ENCODE data around the gene C11orf65. TPM values are rescaled to one million over a fixed set of nuclear protein-coding genes. Genes with fewer than 3 reads are reported as not detected.

Gene C11orf65
- total and polyA plus RNA-seq, 2 donors (not counting 1 experiment from before 2014, with no cell fraction given), result 0.25 to 1.4 TPM

GRCh38 chr11:108414958-108415357 lies 52.4 kb downstream of the C11orf65 start:
- no peak for DNase-seq
- no peak for ATAC-seq (ENCODE audit: low read depth)
- no peaks in the 10 kb centered on the region for H3K79me2 ChIP-seq (ENCODE audit: control insufficient read depth, insufficient read depth, low read length)
- H3K9me3 Mint-ChIP-seq (ENCODE audit: insufficient read depth), result no peaks in the 10 kb centered on the region
- no peaks in the 10 kb centered on the region for H3K27me3 Mint-ChIP-seq
- TF ChIP-seq EZH2 (IDR thresholded peaks at IDR 0.05; ENCODE audit: borderline replicate concordance, insufficient read depth, low read depth, low read length, poor library complexity, severe bottlenecking) (no peak), CTCF (IDR thresholded peaks at IDR 0.05) (no peak)
- no peak overlapping the region for H2AFZ ChIP-seq (ENCODE audit: insufficient read depth, low read depth, low read length, poor library complexity, severe bottlenecking)
- no peaks in the 10 kb centered on the region for H3K36me3 ChIP-seq (replicated peaks in 1 of 2; ENCODE audit: control extremely low read depth in 1 of 2, control insufficient read depth in 1 of 2, extremely low read depth in 1 of 2, insufficient read depth in 2 of 2, low read length in 1 of 2)
- intact Hi-C loops (cut with micrococcal nuclease), result no loop called here
- H3K4me1 Mint-ChIP-seq, result no peaks in the 10 kb centered on the region
- no peak overlapping the region for H3K4me2 ChIP-seq (replicated peaks; ENCODE audit: low read depth, low read length, poor library complexity, severe bottlenecking)
- no peaks in the 10 kb centered on the region for H4K20me1 ChIP-seq (ENCODE audit: control insufficient read depth, insufficient read depth, low read length, poor library complexity, severe bottlenecking)
- H3K4me1 ChIP-seq (ENCODE audit: control insufficient read depth in 2 of 2, insufficient read depth in 2 of 2, low read length in 2 of 2), result no peaks in the 10 kb centered on the region
- no peak overlapping the region for H3K27ac Mint-ChIP-seq
- peaks cover 0 to 9% (median 0%) of the 10 kb centered on the region in 3 donors for H3K9me3 ChIP-seq (ENCODE audit: control extremely low read depth in 1 of 3, control insufficient read depth in 2 of 3, insufficient read depth in 1 of 3, low read length in 2 of 3)
- H3K27me3 ChIP-seq (replicated peaks in 1 of 4; ENCODE audit: control extremely low read depth in 1 of 4, control insufficient read depth in 3 of 4, insufficient read depth in 4 of 4, low read length in 3 of 4), result no peaks in the 10 kb centered on the region
- POLR2A ChIA-PET, result no interaction called here
- H3K27ac ChIP-seq (ENCODE audit: low read length in 2 of 2), result no peak overlapping the region
- no peak overlapping the region for H3K4me3 ChIP-seq (ENCODE audit: control extremely low read depth in 1 of 5, extremely low read depth in 1 of 5, insufficient read depth in 1 of 5, low read depth in 2 of 5, low read length in 4 of 5)
- no peak overlapping the region for H3K4me3 Mint-ChIP-seq
- CTCF ChIA-PET, result no interaction called here
- H3K9ac ChIP-seq (ENCODE audit: low read length), result no peak overlapping the region

- Histone ChIP-seq H3K36me3 (replicated peaks in 1 of 2; ENCODE audit: control extremely low read depth in 1 of 2, control insufficient read depth in 1 of 2, extremely low read depth in 1 of 2, insufficient read depth in 2 of 2, low read length in 1 of 2) (no peaks in the 10 kb centered on the region), H4K20me1 (ENCODE audit: control insufficient read depth, insufficient read depth, low read length, poor library complexity, severe bottlenecking) (no peaks in the 10 kb centered on the region), H3K4me3 (ENCODE audit: control extremely low read depth in 1 of 5, extremely low read depth in 1 of 5, insufficient read depth in 1 of 5, low read depth in 2 of 5, low read length in 4 of 5) (no peak overlapping the region), H3K27ac (ENCODE audit: low read length in 2 of 2) (no peak overlapping the region), H3K9me3 (ENCODE audit: control extremely low read depth in 1 of 3, control insufficient read depth in 2 of 3, insufficient read depth in 1 of 3, low read length in 2 of 3) (no peaks in the 10 kb centered on the region), H2AFZ (ENCODE audit: insufficient read depth, low read depth, low read length, poor library complexity, severe bottlenecking) (no peak overlapping the region), H3K79me2 (ENCODE audit: control insufficient read depth, insufficient read depth, low read length) (no peaks in the 10 kb centered on the region), H3K9ac (ENCODE audit: low read length) (no peak overlapping the region), H3K4me1 (ENCODE audit: control insufficient read depth in 2 of 2, insufficient read depth in 2 of 2, low read length in 2 of 2) (no peaks in the 10 kb centered on the region), H3K27me3 (replicated peaks in 1 of 4; ENCODE audit: control extremely low read depth in 1 of 4, control insufficient read depth in 3 of 4, insufficient read depth in 4 of 4, low read length in 3 of 4) (no peaks in the 10 kb centered on the region), H3K4me2 (replicated peaks; ENCODE audit: low read depth, low read length, poor library complexity, severe bottlenecking) (no peak overlapping the region)
- ChIA-PET CTCF (no interaction called here), POLR2A (no interaction called here)
- TF ChIP-seq EZH2 (IDR thresholded peaks at IDR 0.05; ENCODE audit: borderline replicate concordance, insufficient read depth, low read depth, low read length, poor library complexity, severe bottlenecking), result no peak
- no peak for TF ChIP-seq CTCF (IDR thresholded peaks at IDR 0.05)
- no CpG with 5 or more reads among the region's 1 CpG for whole genome bisulfite sequencing (ENCODE audit: insufficient coverage)
- Mint-ChIP-seq H3K27me3 (no peaks in the 10 kb centered on the region), H3K27ac (no peak overlapping the region), H3K9me3 (ENCODE audit: insufficient read depth) (no peaks in the 10 kb centered on the region), H3K4me1 (no peaks in the 10 kb centered on the region), H3K4me3 (no peak overlapping the region)
- ATAC-seq (ENCODE audit: low read depth), result no peak
- intact Hi-C loops (cut with micrococcal nuclease), result no loop called here
- no peak for DNase-seq
Observed at GRCh38 chr11:108405706-108406105, 61.6 kb downstream of the C11orf65 start.
